GM19324 (cell line): ENCODE data around the gene SPATA6L.
"Not testable (repeated sequence)": the region's sequence is repeated elsewhere in the genome, so short reads cannot be mapped to it uniquely, and the experiment has no call there.

Experiments
- ATAC-seq: cut with Tn5 transposase; IDR thresholded peaks from one replicate; pipeline ENCODE4 v1.9.1; 2021; ENCODE audit warnings: mild to moderate bottlenecking, moderate library complexity; ENCODE audit not compliant: unreplicated experiment, low FRiP score

SPATA6L gene

DNA sequence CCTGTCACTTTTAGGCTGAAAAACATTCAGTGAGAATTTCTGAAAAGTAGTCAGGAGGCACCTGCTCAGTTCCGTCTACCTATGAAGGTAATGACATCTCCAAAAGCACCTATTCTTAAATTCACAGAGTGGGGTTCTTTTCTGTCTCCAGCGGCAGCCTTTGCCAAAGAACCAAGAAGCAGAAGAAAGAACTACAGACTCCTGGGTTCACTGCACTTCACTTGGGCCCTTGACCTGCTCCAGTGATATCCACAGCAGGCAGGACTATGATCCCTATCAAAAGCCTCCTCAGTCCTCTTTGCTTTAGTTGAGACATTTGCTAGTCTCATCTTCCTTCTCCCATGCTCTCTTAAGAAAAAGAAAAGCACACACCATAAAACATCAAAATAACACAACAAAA, 23.9 kb downstream of the SPATA6L start:
- no peak for ATAC-seq

DNA sequence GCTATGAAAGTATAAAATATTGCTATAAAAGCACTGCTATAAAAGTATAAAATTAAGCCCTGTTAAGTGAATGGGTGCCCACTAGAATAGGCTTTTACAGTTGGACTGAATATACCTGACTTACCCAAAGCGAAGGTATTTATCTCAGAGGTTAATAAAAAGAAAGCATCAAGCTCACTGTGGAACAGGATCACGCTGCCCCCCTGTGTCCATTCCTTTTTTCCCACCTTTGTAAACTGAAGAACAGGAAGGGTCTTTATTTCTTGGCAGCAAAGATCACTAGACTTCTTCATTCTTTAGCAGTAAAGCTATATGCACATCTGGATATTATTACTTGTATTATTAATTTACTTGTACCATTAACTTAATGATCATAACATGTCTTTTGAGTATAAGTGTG, 26.3 kb downstream of the SPATA6L start:
- no peak for ATAC-seq

DNA sequence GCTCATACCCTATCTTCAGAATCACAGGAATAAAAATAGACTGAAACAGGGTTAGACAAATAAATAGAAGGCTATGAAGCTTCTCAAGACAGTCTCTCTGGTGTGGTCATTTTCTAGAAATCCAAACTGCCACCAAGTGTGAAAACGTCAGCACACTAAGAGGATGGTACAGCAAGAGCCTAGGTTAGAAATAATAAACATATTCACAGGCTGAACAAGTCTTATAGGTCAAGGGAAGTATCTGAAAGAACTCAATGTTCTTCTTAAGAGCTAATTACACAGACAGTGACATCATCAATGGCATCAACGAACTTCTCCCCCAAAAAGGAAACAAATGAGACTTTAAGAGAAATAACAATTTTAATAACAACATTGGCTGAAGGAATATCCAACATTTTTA, 26.9 kb downstream of the SPATA6L start:
- ATAC-seq = no peak

DNA sequence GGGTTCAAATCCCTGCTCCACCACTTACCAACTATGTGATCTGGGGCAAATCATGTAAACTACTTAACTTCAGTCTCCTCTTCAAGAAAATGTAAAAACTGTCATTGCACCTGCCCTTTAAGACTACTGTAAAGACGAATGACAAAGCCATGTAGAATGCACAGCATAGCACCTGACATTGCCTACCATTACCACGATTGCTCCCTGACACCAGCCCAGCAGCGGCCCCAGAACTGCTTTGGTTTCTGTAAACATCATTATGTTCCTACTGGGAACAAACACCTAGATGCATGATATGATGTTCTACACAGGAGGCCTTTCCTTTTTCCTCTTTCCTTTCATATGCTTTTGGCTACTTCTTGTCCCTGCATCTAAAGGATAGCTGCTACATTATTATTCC, 27.3 kb downstream of the SPATA6L start:
- no peak for ATAC-seq

DNA sequence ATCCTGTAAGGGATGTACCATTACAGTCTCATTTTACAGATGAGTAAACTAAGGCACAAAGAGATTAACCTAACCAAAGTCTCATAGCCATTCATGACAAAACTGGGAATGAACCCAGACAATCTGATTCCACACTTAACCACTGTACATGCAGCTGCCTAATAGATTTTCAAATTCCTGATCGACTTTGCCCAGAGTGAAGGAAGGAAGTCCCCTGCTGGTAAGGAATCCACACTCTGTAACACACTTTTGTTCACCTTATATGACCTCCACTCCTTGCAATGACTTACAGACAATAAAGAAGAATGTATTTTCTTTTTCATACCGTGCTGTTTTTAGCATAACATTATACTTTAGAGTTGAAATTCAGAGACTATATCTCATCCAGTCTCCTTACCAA, 35.4 kb downstream of the SPATA6L start:
- no peak for ATAC-seq

DNA sequence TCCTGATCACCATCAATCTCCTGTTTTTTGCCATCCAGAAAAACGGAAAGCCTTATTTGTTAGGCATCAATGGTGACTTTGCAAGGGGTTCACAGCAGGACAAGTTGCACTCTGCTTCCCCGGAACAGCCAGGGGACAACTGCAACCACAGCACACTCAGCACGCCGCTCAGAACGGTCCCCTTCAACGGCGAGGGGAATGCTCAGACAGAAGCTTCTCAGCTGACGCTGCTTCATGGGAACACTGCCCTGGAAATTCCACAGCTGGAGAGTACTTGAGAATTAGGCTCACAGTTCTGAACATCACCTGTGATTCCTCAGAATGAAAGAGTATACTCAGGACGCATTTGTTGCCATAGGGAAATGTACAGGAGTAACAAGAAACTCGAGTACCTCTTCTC, 44.3 kb downstream of the SPATA6L start:
- no peak for ATAC-seq

DNA sequence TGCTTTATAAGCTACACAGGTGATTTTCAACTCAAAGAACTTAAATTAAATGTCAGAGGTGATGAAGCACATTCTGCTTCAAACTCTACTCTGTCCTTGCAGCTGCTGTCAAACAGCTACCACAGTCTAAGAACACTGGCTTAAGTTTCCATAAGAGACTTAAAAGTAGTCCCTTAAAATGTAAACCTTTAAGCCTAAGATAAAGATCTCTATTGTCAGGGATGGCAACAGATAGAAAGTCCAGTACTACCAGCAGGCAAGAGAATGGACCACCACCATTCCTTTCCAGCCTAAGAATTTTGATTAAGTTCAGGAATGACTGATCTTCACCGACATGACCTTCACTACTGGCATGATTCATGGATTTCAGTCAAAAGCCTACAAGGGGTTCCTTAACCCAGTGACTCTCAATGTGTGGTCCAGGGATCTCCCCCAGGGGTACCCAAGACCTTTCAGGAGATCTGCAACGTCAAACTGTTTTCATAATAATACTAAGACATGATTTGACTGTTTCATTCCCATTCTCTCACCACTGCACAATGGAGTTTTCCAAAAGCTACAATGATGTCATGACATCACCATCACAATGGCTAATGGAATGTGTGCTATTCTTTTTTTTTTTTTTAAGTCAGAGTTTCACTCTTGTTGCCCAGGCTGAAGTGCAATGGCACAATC, 45.3 kb downstream of the SPATA6L start:
- ATAC-seq = no peak

DNA sequence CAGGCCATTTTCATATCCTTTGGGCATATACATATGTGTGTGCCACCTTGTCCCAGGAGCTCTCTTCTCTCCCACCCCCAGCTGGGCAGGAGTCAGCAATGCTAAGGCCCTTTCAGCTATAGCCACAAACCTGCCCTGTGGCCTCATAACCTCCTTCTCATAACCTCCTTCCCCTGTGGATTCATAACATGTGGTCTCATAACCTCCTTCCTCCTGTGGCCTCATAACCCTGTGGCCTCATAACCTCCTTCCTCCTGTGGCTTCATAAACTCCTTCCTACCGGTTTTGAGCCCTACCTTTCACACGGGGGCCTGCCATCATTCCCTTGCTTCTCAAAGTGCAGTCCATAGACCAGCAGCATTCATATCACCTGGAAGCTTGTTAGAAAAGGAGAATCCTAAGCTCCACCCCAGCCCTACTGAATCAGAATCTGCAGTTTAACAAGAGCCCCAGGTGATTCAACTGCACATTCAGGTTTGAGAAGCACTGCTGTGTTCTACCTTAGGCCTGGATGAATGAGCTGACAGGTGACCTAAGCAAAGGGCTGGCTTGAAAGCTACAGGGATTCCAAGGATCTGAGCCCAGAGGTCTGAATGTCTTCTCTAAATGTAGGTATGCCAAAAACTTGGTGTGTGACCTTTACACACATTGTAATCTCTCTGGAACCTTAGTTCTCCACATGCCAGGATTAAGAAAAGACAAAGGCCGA, 46.1 kb downstream of the SPATA6L start:
- no peak for ATAC-seq

DNA sequence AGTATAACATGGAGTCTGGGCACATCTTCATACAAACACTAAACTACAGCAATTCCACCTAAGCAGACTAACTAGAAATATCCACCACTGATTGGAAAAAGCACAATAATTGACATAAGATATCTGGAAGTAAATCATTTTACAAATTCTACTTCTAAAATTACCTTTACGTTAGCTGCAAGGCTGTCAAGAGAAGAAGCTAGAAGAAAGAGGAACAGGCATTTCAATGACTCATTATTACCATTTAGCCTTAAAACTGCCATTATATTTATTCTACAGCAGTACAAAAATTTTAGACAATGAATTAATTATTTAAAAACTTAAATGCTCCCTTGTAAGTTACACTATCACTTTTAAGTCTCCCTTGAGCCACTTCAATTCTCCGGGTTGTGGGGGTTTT, 47.6 kb downstream of the SPATA6L start:
- no peak for ATAC-seq

DNA sequence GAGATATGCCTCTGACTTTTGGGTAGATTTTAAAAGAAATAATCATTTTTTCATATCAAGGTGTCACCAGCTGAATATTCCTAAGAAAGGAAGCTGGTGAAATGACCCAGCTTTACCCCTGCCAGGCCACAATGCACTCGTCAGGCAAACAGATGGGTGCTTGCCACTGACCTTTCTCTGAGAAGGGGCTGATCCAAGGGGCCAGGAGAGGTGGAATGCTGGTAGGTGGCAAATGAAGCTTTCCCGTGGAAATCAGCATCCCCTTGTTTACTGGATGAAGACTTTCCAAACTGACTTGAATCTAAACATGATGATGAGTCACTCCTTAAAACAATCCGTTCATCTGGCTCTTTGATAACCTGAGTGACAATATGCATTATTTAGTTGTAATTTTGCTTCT, 48.5 kb downstream of the SPATA6L start:
- ATAC-seq = no peak

DNA sequence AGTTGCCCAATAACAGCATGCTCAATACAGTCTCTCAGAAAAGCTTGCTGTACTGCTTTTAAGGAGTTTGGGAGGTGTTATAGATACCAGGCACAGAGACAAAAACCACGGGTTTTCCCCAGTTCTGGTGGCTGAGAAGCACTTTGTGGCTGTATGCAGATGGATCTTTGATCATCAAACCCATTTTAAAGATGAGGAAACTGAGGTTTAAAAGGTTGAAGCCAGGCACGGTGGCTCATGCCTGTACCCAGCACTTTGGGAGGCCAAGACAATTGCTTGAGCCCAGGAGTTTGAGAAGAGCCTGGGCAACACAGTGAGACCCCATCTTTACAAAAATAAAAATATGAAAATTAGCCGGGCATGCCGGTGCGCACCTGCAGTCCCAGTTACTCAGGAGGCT, 50.5 kb downstream of the SPATA6L start:
- no peak for ATAC-seq

DNA sequence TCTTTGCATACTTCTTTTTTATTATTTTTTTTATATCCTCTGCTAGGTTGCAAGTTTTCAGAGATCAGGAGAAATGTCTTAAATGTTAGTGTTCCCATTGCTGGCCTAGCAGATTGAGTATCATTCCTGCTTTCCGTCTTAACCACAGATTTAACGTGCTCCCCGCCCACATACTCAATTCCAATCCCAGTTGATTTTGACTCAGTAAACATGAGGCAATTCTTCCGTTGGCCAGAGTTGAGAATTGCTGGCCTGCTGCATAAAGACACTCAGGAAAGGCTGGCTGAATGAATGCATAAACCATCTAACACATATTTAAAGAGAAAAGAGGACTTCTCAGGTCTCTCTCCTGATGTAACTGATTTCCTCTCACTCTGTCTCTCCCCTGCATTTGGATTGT, 51.0 kb downstream of the SPATA6L start:
- ATAC-seq = no peak

DNA sequence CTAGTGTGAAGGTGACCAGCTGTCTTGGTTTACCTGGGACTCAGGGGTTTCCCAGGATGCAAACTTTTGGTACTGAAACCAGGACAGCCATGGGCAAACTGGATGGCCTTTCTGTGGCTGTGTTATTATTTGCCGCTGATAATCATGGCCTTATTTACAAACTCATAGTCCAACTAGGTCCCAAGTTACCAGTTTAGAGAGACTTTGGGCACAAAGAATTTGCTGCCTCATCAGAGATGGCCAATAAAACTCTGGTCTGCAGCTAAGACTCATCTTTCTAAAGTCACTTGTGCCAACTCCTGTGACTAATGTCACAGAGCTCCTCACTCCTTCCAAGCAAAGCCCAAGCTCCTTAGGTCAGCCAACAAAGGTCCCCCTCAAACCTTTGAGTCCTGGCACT, 51.7 kb downstream of the SPATA6L start:
- no peak for ATAC-seq

DNA sequence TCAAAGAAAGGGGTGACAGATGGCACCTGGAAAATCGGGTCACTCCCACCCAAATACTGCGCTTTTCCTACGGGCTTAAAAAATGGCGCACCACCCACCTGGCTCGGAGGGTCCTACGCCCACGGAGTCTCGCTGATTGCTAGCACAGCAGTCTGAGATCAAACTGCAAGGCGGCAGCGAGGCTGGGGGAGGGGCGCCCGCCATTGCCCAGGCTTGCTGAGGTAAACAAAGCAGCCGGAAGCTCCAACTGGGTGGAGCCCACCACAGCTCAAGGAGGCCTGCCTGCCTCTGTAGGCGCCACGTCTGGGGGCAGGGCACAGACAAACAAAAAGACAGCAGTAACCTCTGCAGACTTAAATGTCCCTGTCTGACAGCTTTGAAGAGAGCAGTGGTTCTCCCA, 60.2 kb downstream of the SPATA6L start:
- ATAC-seq = not testable (repeated sequence)

DNA sequence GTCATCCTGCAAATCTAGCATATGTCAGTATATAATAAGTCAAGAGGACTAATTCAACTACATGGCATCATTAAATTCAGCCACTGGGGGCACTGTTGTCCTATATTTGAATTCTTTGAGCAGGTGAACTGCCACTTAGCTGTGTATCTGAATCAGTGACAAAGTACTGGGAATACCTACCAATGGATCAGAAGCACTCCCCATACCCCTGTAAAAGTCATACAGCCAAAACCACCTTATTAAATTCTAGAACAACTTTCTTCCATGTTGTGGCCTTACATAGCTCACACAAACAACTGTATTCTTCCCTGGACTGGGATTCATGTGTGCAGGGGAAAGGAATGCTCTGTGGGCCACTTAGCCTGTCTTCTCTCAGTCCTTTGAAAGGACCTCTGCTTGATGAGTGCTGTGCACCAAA, 61.6 kb downstream of the SPATA6L start:
- peak; percentile 68 for ATAC-seq

DNA sequence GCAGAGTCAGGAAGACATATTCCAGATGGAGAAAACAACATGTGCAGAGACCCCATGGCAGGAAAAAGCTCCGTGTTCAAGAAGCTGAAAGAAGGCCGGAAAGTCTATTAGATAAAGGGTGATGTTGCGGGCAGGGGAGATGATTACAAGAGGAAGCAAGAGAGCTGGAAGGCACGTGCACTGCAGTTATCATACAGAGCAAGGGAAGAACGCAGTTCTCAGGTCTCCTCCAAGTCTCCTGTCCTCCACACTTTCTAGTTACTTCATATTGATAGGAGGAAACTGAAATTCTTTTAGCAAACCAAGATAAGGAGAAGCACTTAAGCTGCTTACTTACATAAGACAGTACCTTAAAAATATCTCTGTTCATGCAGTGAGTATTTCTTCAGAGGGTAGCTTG, 62.5 kb downstream of the SPATA6L start:
- no peak for ATAC-seq

DNA sequence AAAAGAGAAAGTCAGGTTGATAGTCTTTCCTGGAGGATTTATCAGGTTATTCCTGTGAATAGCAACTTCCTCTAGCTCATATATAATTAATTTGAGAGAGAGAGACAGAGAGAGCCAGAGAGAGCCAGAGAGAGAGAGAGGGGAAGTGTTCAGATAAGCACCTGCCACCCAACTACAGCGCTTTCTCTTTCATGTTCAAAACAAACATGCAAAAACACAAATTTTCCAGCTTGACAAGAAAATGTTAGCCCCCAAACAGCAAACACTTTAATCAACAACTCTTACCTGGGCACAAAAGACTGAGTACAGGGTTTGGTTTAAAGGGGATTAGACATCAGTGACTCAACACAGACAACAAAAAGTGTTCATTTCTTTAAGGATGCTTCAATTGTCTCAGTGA, 65.9 kb downstream of the SPATA6L start:
- ATAC-seq = no peak

DNA sequence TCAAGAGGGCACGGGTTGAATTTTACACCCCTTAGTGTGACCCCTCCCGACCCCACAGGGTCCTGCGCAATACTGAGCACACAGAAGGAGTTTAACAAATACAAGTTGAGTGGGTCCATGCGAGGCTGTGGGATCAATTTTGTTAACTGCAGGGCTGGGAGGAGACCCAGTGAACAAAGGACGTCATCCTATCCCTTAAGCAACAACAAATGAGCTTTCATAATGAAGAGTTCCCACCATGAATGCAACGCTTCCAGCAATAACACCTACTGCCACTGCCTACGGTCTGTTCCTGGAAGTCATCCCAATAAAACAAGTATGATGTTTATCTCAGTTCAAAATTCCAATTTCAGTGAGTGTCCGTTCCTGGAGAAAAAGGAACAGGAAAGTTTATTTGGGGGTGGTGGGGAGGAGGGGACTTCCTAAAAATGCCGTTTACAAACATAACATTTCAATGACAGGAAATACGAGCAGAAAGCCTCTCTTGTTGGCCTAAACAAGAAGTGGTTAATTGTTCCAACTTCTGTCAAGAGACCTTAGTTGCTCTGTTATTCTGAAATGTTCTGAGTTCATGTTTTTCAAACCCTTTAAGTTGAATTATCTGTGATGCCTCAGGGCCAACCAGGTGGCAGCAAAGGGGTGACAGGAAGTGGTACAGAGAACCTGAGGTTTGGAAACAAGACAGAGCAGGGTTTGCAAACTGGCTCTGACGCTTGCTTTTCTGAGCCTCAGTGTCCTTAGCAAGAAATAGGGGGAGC, 69.9 kb downstream of the SPATA6L start:
- no peak for ATAC-seq

DNA sequence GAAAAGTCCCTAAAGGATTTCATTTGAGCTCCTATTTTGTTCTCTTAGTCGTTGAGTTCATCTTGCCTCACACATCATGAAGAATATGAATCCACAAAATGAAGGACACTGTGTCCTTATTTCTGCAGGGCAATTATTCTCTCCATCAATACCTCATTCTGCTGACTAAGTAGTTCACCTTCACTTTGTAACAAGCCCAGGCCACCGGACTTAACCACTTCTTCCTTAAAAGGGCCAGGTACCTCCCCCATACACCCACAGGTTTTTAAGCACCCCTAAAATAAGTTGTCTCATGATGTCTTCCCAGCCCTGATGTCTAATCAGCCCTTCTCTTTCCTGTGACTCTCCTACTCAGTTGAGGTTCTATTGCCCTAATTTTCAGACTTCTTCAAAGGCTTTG, 71.3 kb downstream of the SPATA6L start:
- ATAC-seq = no peak

DNA sequence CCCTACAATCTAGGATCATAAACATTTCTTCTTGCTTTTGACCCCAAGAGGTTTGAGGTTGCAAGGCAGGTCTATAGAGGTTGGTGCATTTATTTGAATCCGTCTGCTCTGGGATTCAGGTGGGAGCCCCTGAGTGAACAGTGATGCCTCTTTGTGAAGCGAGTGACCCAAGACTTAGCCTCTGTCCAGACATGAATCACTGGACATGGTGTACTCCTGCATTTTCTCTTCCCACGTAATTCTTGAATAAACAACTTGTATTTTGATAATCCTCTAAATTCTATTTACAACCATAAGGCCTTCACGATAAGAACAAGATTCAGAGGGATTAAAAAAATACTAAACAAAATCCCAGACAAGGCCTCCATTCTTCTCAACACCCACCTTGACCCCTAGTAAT, 71.7 kb downstream of the SPATA6L start:
- ATAC-seq = no peak

DNA sequence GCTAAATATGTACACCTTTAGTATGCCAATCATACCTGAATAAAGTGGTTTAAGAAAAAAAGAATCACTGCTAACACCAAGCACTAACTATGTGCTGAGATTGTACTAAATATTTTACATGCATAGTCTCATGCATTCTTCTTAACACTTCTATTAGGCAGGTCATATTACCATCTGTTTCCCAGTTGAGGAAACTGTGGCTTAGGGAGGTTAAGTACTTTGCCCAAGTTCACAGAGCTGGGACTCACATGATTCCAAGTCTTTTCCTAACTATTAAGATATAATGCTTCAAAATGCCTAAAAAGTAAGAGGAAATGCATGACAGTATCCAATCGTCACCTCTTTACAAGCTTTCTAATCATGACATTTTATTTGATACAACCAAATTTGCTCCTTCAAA, 73.4 kb downstream of the SPATA6L start:
- ATAC-seq = no peak

DNA sequence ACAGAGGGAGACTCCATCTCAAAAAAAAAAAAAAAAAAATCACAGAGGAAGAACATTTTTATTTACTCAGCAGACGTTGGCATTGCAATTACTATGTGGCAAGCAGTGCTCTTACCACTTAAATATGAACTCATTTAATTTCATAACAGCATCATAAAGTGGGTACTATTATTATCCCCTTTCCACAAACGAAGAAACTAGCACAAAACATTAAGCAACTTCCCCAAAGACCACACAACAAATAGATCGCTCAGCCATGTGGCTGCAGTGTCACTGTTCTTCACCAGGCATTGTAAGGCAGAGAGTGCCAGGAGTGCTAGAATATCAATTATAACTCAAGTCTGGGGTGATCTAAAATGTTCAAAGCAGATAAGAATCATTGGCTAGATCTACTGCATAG, 74.0 kb downstream of the SPATA6L start:
- no peak for ATAC-seq
